PC-3 (cell line): ENCODE data around the gene AKAP7. TPM values are rescaled to one million over a fixed set of nuclear protein-coding genes. Genes with fewer than 3 reads are reported as not detected.

Experiments
- ATAC-seq: fragments of 200-7000 bp; cut with Tn5 transposase; 2 replicates; pipeline ENCODE4 v1.9.1; 2020; ENCODE audit warnings: mild to moderate bottlenecking, moderate library complexity
- BruUV-seq: library from RNA; stranded (reverse); fragments of 400-500 nt; replicated peaks from 2 replicates; lab custom pipeline; 2021; lab: Mats Ljungman, UMichigan
- CTCF ChIA-PET: fragments of 300-600 bp; sonication (Branson Sonifier 250); formaldehyde crosslinking; loops from one replicate; lab custom pipeline; 2022; ENCODE audit warnings: antibody characterized with exemption; lab: Charles Lee
- POLR2A ChIA-PET: fragments of 300-600 bp; sonication (Branson Sonifier 250); formaldehyde crosslinking; loops from one replicate; lab custom pipeline; 2022; ENCODE audit warnings: antibody characterized with exemption; ENCODE audit not compliant: unreplicated experiment; lab: Charles Lee
- DNase-seq: peaks from one replicate; pipeline ENCODE4 v3.0.0-alpha.2; 2015
- H2AFZ ChIP-seq: fragments of 300-600 bp; sonication (generic); 2 replicates; pipeline ENCODE4 v1.6.0; 2016; ENCODE audit warnings: antibody characterized with exemption, low read length
- H3F3A ChIP-seq: fragments of 300-600 bp; sonication (generic); one replicate; pipeline ENCODE4 v1.6.0; 2017; ENCODE audit warnings: antibody characterized with exemption, low read length, control low read depth, mild to moderate bottlenecking; ENCODE audit not compliant: unreplicated experiment
- H3K27ac ChIP-seq: fragments of 300-600 bp; sonication (generic); 2 replicates; pipeline ENCODE4 v1.5.1; 2016; ENCODE audit warnings: mild to moderate bottlenecking, low read length
- H3K27me3 ChIP-seq: fragments of 300-600 bp; sonication (generic); 2 replicates; pipeline ENCODE4 v1.6.1; 2016; ENCODE audit warnings: low read length, mixed read lengths
- H3K36me3 ChIP-seq: fragments of 300-600 bp; sonication (generic); 2 replicates; pipeline ENCODE4 v1.6.1; 2016; ENCODE audit warnings: low read depth, mixed run types, low read length, mixed read lengths
- H3K4me1 ChIP-seq: fragments of 300-600 bp; sonication (generic); 2 replicates; pipeline ENCODE4 v1.5.1; 2016; ENCODE audit warnings: low read length; ENCODE audit not compliant: insufficient read depth
- H3K4me2 ChIP-seq: fragments of 300-600 bp; sonication (generic); 2 replicates; pipeline ENCODE4 v1.6.0; 2016; ENCODE audit warnings: low read length
- H3K4me3 ChIP-seq: fragments of 300-600 bp; sonication (generic); 2 replicates; pipeline ENCODE4 v1.5.1; 2016; ENCODE audit warnings: mild to moderate bottlenecking, low read length, mixed read lengths
- H3K79me2 ChIP-seq: fragments of 300-600 bp; sonication (generic); 2 replicates; pipeline ENCODE4 v1.6.1; 2017; ENCODE audit warnings: low read length, mixed read lengths
- H3K9ac ChIP-seq: fragments of 300-600 bp; sonication (generic); 2 replicates; pipeline ENCODE4 v1.6.0; 2016; ENCODE audit warnings: mild to moderate bottlenecking, low read length
- H3K9me2 ChIP-seq: fragments of 300-600 bp; sonication (generic); replicated peaks from 2 replicates; pipeline ENCODE4 v1.6.1; 2016; ENCODE audit warnings: mixed run types, low read length, mixed read lengths
- H3K9me3 ChIP-seq: fragments of 300-600 bp; sonication (generic); 2 replicates; pipeline ENCODE4 v1.6.1; 2016; ENCODE audit warnings: low read length, mixed read lengths
- H4K20me1 ChIP-seq: fragments of 300-600 bp; sonication (generic); 2 replicates; pipeline ENCODE4 v1.6.1; 2016; ENCODE audit warnings: low read length, mixed read lengths
- EZH2 ChIP-seq: fragments of 300-600 bp; sonication (generic); IDR thresholded peaks from one replicate; pipeline ENCODE4 v1.6.1; 2017; ENCODE audit warnings: antibody characterized with exemption, mild to moderate bottlenecking, low read length; ENCODE audit not compliant: unreplicated experiment
- EZH2phosphoT487 ChIP-seq: fragments of 300-600 bp; sonication (generic); IDR thresholded peaks from 2 replicates; pipeline ENCODE4 v1.6.1; 2018; ENCODE audit warnings: mild to moderate bottlenecking, antibody characterized with exemption, low read length, borderline replicate concordance
- intact Hi-C: fragments of 100-400 bp; cut with micrococcal nuclease; formaldehyde crosslinking; loops from 2 replicates; pipeline ENCODE4 v1.9.0; 2023
- total RNA-seq: library from RNA; depleted of rRNA; stranded (reverse); fragments of >200 nt; gene quantifications from 2 replicates; pipeline ENCODE4 v1.2.3, GENCODE V29; 2014
- TF ChIP-seq, protein P1 (sequence below): fragments of 300-600 bp; sonication (generic); conservative IDR thresholded peaks from 2 replicates; pipeline ENCODE4 v1.5.1; 2017; ENCODE audit warnings: antibody characterized with exemption, low read depth, mild to moderate bottlenecking, low read length

AKAP7 gene
- total RNA-seq, 1 experiment from 2014 or later = 3.6 TPM

DNA sequence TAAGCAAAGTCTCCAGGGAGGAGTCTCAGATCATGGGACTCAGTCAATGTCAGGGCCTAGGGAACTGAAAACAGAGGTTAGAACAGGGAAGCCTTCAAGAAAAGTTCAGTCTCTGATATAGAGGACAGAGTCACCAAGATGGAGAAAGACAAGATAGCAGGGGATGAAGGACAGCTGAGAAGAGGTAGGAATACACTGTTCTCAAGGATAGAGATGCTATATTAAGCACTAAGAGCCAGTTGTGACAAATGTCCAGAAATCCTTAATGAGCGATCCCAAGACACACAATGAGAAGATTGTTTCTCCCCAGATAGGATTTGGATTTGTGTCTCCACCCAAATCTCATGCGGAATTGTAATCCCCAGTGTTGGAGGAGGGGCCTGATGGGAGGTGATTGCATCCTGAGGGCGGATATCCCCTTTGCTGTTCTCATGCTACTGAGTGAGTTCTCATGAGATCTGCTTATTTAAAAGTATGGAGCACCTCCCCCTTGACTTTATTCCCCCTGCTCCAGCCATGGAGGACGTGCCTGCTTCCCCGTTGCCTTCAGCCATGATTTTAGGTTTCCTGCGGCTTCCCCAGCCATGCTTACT lies 168.2 kb downstream of the AKAP7 start:
- ChIA-PET CTCF (no interaction called here), POLR2A (no interaction called here)
- Histone ChIP-seq H3K9ac (no peak overlapping the region), H3K9me3 (no peaks in the 10 kb centered on the region), H3K4me2 (no peak overlapping the region), H3K79me2 (no peaks in the 10 kb centered on the region), H4K20me1 (no peaks in the 10 kb centered on the region), H3F3A (no peaks in the 10 kb centered on the region), H3K27me3 (peaks cover 6% of the 10 kb centered on the region; the same call in 1 of the 2 replicates), H3K4me3 (no peak overlapping the region), H3K36me3 (no peaks in the 10 kb centered on the region), H2AFZ (no peak overlapping the region), H3K9me2 (no peaks in the 10 kb centered on the region), H3K27ac (no peak overlapping the region), H3K4me1 (no peaks in the 10 kb centered on the region)
- ATAC-seq (no peak), DNase-seq (no peak)
- TF ChIP-seq, protein P1, sequence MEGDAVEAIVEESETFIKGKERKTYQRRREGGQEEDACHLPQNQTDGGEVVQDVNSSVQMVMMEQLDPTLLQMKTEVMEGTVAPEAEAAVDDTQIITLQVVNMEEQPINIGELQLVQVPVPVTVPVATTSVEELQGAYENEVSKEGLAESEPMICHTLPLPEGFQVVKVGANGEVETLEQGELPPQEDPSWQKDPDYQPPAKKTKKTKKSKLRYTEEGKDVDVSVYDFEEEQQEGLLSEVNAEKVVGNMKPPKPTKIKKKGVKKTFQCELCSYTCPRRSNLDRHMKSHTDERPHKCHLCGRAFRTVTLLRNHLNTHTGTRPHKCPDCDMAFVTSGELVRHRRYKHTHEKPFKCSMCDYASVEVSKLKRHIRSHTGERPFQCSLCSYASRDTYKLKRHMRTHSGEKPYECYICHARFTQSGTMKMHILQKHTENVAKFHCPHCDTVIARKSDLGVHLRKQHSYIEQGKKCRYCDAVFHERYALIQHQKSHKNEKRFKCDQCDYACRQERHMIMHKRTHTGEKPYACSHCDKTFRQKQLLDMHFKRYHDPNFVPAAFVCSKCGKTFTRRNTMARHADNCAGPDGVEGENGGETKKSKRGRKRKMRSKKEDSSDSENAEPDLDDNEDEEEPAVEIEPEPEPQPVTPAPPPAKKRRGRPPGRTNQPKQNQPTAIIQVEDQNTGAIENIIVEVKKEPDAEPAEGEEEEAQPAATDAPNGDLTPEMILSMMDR = no peak
- TF ChIP-seq EZH2 (no peak), EZH2phosphoT487 (no peak)
- BruUV-seq = no TSS peak
- intact Hi-C loops = no loop called here

- intact Hi-C loops = no loop called here
- BruUV-seq = no TSS peak
- CTCF ChIA-PET = no interaction called here
These were observed 170.0 kb downstream of the AKAP7 start for GRCh38 chr6:131305037-131305850.

More at GRCh38 chr6:131305037-131305850, 170.0 kb downstream of the AKAP7 start:
- Histone ChIP-seq H3K79me2 (no peaks in the 10 kb centered on the region), H3K27me3 (peaks cover 10% of the 10 kb centered on the region; the same call in 1 of the 2 replicates), H3K36me3 (no peaks in the 10 kb centered on the region), H4K20me1 (no peaks in the 10 kb centered on the region), H3K27ac (no peak overlapping the region), H2AFZ (no peak overlapping the region), H3K9me3 (no peaks in the 10 kb centered on the region), H3F3A (no peaks in the 10 kb centered on the region), H3K4me2 (no peak overlapping the region), H3K4me1 (no peaks in the 10 kb centered on the region), H3K9me2 (no peaks in the 10 kb centered on the region), H3K9ac (no peak overlapping the region), H3K4me3 (no peak overlapping the region)
- no peak for ATAC-seq
- DNase-seq = no peak
- TF ChIP-seq EZH2phosphoT487 (no peak), EZH2 (no peak)
- TF ChIP-seq, protein P1 = no peak
- POLR2A ChIA-PET = no interaction called here
